ENCODE data around the gene TGM6.

TGM6 gene

DNA sequence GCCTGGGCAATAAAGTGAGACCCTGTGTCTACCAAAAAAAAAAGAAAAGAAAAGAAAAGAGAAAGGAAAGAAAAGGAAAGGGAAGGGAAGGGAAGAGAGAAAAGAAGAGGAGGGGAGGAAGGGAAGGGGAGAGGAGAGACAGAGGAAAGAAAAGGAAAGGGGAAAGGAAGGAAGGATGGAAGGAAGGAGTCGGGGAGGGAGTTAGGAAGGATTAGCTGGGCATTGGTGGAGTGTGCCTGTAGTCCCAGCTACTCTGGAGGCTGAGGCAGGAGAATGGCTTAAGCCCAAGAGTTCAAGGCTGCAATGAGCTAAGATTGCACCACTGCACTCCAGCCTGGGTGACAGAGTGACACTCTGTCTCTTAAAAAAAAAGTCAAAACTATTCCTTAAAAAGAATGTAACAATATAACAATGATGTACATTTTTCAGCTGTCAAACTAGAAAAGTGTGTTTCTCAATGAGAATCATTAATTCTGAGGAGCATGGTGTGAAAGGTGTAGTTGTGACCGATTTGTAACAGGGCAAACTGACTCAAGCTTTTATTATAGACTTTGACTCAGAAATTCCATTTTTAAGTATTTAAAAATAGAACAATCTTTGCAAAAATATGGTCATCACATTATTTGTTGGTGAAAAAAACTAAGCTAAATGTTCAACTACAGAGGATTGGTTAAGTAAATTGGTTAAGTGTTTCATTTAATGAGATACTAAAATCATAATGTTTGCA is 75.2 kb downstream of the TGM6 start:
- no peak for ATAC-seq

DNA sequence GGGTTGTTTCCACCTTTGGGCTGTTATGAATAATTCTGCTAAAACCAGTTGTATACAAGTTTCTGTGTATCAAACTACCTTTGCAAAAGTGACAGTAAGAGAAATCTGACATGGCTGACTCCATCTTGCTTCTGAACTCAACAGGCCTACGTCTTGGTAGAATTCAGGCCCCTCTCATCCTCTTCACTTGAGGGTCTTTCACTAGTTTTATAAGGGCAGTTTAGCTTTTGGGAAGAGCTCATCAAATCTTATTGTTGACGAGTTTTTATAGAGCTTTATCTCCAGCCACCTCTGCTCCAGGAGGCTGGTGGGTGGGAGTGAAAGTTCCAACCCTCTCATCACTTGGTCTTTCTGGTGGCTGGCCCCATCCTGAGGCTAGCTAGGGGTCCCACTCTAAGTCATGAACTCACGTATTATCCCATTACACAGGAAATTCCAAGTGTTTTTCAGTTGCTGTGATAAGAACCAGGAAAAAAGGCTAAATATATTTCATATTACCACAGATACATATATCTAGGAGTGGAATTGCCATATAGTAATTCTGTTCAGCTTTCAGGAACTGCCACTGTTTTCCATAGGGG is 78.3 kb downstream of the TGM6 start:
- ATAC-seq: no peak

More for the DNA sequence above, 75.2 kb downstream of the TGM6 start:
- DNase-seq: no peak

DNA sequence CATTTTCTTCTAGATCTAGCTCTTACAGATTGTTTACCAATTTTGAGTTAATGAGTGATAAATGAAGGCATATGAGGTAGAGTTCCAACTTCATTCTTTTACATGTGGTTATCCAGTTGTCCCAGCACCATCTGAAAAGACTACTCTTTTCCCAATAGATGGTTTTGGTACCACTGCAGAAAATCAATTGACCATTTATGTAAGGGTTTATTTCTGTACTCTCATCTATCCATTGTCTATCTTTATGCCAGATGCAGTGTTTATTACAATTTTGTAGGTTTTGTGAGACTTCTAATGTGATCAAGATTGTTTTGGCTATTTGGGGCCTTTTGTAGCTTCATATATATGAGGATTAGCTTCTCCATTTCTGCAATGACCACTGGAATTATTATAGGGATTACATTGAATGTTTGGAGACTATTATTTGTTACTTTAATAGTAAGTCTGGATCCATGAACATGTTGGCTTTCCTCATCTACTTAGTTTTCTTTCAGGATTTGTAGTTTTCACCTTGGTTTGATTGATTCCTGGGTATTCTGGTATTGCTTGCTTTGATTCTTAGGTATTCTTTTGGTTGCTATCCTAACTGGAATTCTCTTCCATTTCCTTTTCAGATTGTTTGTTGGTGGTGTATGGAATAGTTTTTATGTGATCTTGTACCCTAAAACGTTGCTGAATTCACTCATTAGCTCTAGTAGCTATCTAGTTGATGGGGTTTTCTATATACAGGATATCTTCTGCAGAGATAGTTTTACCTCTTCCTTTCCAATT is 79.5 kb downstream of the TGM6 start:
- ATAC-seq (no peak), DNase-seq (no peak)

More for the DNA sequence above, 78.3 kb downstream of the TGM6 start:
- DNase-seq: no peak

DNA sequence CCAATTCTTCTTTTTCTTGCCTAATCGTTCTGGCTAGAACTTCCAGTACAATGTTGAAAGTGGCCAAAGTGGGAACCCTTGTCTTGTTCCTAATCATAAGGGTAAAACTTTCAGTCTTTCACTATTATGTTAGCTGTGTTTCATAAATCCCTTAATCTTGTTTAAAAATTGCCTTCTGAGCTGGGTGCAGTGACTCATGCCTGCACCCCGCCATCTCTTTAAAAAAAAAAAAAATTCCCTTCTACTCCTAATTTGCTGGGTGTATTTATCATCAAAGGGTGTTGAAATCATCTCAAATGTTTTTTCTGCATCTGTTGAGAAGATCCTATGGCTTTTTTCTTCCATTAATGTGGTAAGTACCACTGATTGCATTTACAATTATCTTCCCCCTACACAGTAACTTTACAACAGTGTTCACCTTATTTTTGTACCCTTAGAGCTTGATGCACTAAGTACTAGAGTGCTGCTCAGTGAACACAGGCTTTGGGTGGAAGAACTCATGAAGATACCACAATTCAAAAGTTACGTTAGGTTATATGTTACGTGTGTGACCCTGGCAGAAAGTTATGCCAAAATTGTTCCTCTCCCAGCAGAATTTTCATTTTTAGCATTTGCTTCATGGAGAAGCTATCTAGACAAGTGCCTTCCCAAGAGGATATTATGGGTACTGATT is 80.2 kb downstream of the TGM6 start:
- DNase-seq (no peak), ATAC-seq (no peak)

DNA sequence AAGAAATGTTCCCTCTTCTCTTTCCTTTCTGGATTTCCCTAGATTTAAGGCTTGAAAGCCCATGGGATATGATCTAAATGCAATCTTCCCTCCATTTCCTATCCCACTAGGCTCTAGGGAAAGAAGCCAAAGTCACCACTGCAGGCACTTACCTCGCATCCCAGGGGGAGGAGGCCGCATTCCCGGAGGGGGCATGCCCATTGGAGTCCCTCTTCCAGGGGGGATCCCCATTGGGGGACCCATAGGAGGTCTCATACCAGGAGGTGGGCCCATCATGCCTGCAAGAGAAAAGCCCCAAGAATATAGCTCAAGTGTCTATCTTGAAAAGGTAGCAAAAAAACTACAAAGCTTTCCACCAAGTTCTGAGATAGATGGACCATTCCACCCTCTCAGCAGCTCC is 81.8 kb downstream of the TGM6 start:
- DNase-seq (no peak), ATAC-seq (no peak)

DNA sequence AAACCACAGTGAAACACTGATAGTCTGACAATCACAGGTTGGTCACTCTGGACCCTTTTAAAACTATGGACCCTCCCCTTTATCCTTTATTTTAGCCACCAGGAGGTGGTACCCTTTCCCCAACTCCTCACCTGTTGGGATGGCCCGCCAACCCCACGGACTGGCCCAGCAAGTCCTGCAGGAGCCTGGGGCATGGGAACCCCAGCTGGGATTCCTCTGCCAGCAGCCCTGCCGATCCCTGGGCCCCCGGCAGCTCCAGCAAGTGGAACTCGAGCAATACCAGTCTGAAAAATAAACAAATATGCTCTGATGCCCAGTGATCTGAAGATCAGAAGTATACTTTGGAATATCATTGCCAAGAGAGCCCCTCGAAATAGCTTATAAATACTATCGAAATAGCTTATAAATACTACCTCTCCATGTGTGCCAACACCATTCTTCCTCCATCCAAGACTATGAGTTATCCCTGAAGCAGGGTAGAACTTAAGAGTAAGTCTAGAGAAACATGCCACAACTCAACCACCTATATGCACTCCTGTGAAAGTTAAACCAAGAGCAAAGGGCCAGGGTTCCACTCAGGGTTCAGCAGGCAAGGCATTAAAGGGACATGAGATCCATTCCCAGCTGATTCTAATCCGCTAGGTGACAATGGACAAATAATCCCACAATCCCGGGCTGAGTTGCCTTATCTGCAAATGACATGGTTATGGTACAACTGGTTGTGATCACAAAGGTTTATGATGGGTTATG is 83.1 kb downstream of the TGM6 start:
- ATAC-seq (no peak), DNase-seq (no peak)

DNA sequence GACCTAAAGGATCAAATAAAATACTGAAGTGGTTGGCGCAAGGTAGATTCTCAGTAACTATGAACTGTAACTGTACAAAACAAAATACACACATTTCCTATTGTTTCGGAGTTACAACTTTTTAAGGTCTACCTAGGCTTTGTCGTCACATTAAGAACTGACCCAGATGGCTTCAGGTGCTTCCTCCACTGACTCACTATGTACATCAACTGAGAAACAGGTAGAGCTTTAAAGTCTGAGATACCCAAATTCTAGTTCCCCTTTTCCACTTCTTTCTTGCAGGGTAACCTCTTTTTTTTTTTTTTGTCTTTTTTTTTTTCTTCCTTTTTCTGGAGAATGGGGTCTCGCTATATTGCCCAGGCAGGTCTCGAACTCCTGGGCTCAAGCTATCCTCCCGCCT is 84.4 kb downstream of the TGM6 start:
- DNase-seq (no peak), ATAC-seq (no peak)

DNA sequence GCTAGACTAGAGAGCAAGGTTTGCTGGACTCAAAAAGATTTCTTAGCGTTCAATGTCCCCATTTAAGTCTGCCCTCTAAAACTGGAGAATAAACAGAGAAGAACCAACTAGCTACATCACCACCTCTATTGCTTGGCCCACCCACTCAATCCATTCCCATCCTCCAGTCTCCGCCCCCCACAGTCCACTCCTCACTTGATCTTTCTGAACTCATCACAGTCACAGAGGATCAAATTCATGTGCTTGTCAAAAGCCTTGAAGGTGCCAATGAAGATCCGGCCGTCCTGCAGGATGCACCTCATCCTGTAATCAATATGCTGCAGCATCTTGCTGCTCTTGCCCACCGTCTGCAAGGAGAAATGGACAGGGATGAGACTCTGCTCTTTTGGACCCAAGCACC is 86.7 kb downstream of the TGM6 start:
- ATAC-seq: no peak
- no peak for DNase-seq

DNA sequence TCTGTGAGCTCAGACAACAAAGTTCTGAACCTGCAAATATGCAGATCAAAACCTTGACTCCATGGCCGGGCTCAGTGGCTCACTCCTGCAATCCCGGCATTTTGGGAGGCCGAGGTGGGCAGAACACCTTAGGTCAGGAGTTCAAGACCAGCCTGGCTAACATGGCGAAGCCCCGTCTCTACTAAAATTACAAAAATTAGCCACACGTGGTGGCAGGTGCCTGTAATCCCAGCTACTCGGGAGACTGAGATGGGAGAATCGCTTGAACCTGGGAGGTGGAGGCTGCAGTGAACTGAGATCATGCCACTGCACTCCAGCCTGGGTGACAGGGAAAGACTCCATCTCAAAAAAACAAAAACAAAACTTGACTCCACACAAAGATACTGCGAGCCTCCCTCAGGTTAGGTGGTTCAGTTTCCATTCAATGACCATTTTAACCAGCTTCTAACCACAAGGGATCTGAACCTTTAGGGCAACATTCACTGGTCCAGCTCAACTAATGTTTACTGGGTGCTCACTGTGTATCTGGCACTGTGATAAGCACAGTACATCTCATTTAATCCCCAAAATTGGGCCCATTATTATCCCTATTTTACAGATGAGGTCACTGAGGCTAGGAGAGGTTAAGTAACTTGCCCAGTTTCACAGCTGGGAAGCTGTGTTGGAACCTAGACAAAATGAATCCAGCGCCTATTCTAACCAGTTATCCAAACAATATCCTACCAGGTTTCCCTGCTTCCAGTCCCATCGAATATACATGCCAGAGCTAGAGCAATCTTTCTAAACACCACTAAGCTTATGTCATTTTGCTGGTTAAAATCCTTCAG is 88.1 kb downstream of the TGM6 start:
- DNase-seq: no peak
- no peak for ATAC-seq

DNA sequence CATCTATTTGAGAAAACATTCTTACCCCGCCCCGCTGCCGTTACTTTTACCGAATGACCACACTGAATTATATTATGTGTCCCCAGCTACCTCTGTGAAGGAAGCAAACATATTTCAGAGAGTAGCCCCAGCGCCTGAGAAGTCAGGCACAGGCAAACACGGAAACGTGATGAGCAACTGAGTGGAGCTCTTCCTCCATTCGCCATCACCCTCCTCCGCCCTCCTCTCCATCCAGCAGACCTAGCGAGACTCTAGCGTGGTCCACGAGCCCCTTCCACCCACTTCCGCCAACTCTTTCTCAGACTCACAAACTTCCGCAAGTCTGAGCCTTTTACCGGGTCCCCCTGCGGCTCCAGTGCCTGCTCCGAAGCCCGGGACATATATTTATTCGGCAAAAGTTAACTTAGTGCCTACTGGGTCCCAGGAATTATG is 89.3 kb downstream of the TGM6 start:
- ATAC-seq (peak; percentile 50), DNase-seq (peak; percentile 64)

DNA sequence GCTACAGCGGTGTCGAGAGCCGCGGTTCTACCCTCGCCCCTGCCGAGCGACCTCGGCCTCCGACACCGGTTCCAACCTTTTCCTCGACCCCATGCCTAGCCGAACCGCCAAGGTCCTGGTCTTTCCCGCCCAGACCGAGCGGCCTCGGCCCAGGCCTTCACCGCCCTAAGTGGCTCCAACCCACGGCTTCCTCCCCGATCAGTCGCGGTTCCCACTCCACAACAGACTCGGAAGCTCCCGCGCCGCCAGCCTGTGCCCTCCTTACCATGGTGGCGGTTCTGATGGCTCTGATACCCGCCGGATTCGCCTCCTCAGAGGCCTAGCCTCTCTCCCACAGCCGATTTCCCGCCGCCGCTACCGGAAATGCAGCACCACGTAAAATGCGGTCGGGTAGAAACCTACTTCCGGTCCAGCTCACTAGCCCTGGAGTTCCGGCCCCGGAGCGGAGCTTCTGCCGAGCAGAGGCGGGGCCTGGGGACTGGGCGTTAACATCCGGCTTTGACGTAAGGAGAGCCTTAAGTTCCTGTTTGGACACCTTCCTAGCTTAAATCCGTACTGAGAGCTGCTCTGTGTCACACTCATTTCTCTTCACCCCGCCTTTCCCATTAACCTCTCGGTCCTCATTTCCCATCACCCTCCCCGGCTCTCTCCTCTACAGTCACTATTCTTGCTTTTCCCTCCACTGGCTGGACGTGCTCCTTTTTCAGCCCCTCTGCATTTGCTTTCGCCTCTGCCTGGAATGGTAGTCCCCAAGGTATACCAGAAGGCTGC is 89.9 kb downstream of the TGM6 start, which contains the start of gene SNRPB:
Gene SNRPB, minus strand, starts transcription at position 367 of the 771 bp plus-strand sequence. Its CDS starts 99 bp downstream, at position 268.
- DNase-seq (peak; percentile 95), ATAC-seq (peak; percentile 97)

DNA sequence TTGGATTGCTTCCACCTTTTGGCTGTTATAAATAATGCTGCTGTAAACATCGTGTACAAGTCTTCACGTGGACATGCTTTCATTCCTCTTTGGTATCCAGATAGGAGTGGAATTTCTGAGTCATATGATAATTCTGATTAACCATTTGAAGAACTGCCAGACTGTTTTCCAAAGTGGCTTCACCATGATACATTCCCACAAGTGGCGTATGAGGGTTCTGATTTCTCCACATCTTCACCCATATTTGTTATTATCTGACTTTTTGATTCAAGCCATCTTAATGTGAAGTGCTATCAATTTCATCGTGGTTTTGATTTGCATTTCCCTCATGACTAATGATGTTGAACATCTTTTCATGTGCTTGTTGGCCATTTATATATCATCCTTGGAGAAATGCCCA is 92.8 kb downstream of the TGM6 start:
- DNase-seq: no peak
- ATAC-seq: no peak

DNA sequence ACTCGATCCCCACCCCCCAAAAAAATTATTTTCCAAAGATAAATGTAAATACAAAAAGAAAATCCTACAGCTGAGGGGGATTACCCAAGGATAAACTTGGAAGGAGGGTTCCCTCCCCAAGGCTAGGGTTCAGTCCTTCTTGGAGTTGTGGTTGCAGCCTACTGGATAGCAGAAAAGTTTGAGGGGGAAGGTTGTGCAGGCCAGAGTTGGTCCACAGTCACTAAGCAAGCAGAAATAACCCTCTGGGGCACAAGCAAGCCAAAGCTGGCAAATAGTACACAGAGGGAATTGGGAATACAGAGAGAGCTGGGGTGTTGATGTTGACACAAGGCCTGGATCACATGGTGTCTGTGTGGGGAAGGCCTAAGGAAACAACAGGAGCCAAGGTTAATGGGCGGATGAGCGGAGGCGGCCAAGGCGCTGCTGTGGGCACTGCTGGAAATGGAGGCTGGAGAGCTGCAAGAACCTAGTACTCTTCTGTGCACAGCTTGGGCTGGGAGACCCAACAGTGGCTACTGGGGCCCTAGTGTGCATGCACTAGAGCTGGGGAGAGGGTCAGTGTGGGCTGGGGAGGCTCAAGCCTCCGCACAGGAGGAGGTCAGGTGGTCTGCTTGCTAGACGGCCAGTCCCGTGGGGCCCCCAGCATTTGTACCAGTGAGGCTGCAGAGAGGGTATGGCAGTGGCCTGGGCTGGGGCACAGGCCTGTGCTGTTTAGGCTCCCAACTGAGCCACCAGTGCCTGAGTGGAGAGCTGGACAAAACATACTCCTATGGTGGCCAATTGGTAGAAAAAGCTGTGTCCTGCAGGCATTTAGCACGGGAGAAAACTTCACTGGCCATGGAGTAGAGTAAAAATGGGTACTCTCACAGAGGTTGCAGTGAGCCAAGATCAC is 95.4 kb downstream of the TGM6 start:
- DNase-seq (no peak), ATAC-seq (no peak)

DNA sequence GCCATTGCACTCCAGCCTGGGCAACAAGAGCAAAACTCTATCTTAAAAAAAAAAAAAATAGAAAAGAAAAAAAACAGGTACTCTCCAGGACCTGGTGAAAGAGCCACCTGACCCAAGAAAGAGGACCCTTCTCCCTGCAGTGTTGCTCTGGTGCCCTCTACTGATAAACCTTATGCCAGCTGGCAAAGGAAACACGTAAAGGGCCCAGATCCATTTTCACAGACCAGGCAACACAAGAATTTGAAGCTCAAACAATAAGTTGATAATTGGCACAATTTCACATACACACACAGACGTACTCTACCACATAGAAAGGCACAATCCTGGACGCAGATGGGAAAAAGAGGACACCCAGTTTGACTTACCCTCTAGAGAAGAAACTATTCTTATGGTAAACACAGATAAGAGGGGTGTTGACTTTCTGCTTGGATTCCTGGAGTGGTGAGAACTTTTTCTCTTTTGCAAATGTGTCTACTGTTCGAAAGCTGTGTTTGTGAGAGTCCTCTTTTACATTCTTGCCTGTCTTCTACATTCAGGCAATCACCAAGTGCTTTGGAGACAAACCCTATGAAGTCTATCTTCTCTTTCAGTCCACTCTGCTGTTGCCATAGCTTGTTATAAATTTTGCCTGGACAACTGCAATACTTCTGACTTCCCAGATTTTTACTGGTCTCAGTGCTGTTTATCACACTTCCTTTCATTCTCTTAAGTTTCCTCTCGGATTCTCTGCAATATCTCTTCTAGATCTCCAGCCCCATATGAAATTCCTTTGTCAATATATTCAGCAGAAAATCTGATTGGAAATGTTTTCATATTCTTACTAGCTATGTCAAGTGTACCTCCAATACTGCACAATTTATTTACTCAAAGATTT is 96.3 kb downstream of the TGM6 start:
- DNase-seq: no peak
- no peak for ATAC-seq

DNA sequence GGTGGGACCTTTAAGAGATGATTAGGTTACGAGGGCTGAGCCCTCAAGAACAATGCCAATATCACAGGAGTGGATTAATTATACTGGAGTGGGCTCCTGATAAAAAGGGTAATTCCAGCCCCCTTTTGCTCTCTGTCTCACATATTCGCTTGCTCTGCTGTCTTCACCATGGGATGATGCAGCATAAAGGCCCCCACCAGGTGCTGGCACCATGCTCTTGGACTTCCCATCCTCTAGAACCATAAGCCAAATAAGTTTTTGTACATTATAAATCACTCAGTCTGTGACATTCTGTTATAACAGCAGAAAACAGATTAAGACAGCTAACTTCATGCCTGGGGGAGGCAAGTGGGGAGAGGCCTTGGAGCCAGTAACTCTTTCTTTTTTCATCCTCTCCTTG is 99.7 kb downstream of the TGM6 start:
- ATAC-seq: no peak
- no peak for DNase-seq

All from stimulated activated naive CD8-positive, alpha-beta T cell treated with anti-CD3 and anti-CD28 coated beads, Interleukin-15, Interleukin-2, amounts not matched to agents 100 U/mL and 50 U/mL, for 24 hours (primary cell).